GM19468 (cell line): ENCODE measurements around the gene PSMC6.
"Not testable (repeated sequence)": the region's sequence is repeated elsewhere in the genome, so short reads cannot be mapped to it uniquely, and the experiment has no call there.

Source experiments
- ATAC-seq: cut with Tn5 transposase; IDR thresholded peaks from one replicate; pipeline ENCODE4 v1.9.1; 2021; ENCODE audit warnings: mild to moderate bottlenecking, moderate library complexity, moderate number of reproducible peaks; ENCODE audit not compliant: unreplicated experiment; ENCODE audit errors: extremely low read depth

PSMC6 gene

GRCh38 chr14:52711666-52712065 lies 4.7 kb downstream of the PSMC6 start:
- no peak for ATAC-seq

GRCh38 chr14:52716155-52716554 lies 9.2 kb downstream of the PSMC6 start:
- ATAC-seq: no peak

DNA sequence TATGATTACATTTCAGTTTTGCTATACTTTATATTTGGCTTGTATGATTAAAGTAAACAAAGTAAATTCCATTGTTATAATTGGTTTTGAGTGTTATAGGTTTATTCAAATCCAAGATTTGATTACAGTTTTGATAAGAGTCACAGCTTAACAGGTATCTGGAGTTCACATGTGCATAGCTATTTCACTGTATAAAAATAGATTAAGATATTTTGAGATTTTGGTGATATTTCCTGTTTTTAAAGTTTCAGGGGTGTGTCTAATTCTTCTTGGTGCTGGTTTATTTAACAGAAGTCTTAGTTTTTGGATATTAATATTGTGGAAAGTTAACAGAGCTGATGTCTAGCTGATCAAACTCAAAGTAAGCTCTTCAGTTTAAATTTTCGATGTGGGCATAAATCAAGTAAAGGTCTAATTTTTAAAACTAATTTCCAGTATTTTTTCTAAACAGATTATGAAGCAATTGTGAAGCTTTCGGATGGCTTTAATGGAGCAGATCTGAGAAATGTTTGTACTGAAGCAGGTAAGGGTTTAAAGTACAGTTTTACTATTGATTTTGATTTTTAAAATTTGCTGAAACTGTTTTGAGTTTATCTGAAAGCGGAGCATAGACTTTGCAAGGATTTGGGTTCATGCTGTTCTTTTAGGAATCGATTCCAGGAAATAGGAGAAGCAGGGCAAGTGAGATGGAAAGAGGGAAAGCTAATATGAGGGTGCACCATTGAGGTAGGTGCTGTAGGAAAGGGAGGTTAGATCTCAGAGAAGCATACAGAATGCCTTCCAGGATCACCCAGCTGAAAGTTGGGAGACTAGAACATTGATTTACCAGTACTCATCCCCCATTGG lies 16.7 kb downstream of the PSMC6 start:
- no peak for ATAC-seq

- no peak for ATAC-seq
These were observed 17.3 kb downstream of the PSMC6 start for GRCh38 chr14:52724360-52724644.

DNA sequence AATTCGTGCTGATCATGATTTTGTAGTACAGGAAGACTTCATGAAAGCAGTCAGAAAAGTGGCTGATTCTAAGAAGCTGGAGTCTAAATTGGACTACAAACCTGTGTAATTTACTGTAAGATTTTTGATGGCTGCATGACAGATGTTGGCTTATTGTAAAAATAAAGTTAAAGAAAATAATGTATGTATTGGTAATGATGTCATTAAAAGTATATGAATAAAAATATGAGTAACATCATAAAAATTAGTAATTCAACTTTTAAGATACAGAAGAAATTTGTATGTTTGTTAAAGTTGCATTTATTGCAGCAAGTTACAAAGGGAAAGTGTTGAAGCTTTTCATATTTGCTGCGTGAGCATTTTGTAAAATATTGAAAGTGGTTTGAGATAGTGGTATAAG lies 20.5 kb downstream of the PSMC6 start:
- not testable (repeated sequence) for ATAC-seq

GRCh38 chr14:52729035-52729434 lies 22.0 kb downstream of the PSMC6 start:
- ATAC-seq: not testable (repeated sequence)

DNA sequence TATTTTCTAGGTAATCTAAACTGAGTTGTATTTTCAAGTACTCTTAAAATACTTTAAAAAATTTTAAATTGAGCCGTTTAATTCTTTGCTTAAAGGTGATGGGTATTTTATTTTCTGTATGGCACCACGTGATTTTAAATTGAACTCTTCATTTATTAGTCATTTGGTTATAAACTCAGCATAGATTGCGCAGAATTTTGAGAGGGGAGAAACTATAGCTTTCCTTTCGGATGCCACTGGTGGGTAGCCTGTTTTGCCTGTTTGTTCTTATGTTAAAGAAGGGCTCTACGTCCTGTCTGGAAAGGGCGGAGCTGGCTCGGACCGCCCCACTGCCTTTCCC lies 22.6 kb downstream of the PSMC6 start:
- ATAC-seq: no peak

DNA sequence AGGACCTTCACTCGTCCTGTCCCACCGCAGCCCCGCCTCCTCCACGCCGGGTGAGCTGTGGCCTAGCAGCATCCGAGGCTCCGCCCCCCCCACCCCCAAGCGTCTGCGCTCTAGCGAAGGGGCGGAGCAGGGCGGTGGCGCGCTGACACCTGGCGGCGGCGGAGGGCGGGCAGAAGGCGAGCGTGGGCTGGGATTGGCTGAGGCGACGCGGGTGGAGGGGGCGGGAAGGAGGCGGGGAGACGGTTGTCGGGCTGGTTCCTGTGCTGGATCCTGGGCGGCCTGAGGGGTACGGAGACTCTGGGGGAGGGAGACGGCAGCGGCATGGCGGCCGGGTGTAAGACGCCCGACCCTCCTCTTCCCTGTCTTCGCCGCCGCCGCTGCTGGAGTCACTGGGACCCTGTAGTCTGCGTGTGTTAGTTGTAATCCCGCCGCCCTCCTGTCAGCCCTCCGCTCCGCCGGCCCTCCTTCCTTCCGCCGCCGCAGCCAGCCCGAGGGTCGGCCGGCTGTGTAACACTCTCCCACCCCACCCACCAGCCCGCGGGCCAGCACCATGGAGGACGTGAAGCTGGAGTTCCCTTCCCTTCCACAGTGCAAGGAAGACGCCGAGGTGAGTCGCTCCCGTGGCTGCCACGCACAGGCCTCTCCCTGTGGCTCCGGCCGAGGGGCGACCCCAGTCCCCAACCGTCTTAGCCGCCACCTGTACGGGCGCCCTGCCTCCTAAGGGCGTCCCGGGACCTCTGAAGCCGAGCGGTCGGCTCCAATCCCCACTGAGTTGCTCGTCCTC lies 23.1 kb downstream of the PSMC6 start, which contains the start of gene STYX:
STYX (plus strand) TSS at position 242 of the 784 bp plus-strand sequence; CDS start at position 551, 309 bp downstream.
- peak; percentile 75 for ATAC-seq

GRCh38 chr14:52730709-52731111 lies 23.7 kb downstream of the PSMC6 start:
- ATAC-seq: no peak

- ATAC-seq: no peak
These were observed 26.8 kb downstream of the PSMC6 start for GRCh38 chr14:52733824-52734223.

- ATAC-seq: no peak
These were observed 29.0 kb downstream of the PSMC6 start for GRCh38 chr14:52735921-52736489.

GRCh38 chr14:52738409-52738808 lies 31.4 kb downstream of the PSMC6 start:
- no peak for ATAC-seq

- no peak for ATAC-seq
These were observed 33.8 kb downstream of the PSMC6 start for GRCh38 chr14:52740751-52741150.

- ATAC-seq: no peak
These were observed 34.9 kb downstream of the PSMC6 start for GRCh38 chr14:52741865-52742264.

GRCh38 chr14:52748647-52749292 lies 41.8 kb downstream of the PSMC6 start:
- no peak for ATAC-seq

- no peak for ATAC-seq
These were observed 48.8 kb downstream of the PSMC6 start for GRCh38 chr14:52755607-52756316.

GRCh38 chr14:52759145-52759544 lies 52.1 kb downstream of the PSMC6 start:
- no peak for ATAC-seq

- ATAC-seq: not testable (repeated sequence)
These were observed 55.9 kb downstream of the PSMC6 start for GRCh38 chr14:52762923-52763322.

DNA sequence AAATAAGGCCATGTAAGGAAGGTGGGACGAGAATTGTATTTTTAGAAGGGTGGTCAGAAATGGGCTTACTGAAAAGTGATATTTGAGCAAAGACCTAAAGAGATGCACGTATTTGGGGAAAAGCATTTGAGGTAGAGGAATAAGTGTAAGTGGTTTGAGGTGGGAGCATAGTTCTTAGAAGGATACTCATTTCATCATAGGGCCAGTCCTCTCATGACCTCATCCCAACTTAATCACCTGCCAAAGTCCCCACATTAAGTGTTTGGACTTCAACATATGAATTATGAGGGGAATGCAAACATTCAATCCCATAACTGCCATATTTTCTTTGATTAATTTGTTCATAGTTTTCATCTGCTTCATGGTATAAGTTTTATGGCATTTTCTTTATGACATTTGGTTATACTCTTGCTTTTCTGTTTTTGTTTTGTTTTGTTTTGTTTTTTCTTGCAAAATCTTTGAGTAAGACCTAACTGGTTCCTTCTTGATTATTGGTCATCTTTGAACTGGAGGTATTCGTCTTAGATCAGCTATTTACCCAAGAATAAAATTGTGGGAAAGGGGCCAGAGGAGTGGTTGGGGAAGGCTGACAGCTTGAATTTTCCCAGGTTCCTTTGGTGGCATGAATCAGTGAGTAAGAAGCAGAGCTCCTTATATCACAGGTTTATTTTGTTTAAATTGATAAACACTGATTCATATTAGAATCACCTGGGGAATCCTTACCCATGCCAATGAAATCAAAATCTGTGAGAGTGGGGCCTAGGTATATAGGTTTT lies 60.2 kb downstream of the PSMC6 start:
- no peak for ATAC-seq
